Smooth muscle cell (in vitro differentiated cells): Measurements from ENCODE around the gene TTC32. TPM values are rescaled to one million over a fixed set of nuclear protein-coding genes. Genes with fewer than 3 reads are reported as not detected.

Experiments
- DNase-seq: peaks from one replicate; lab custom pipeline; 2025; ENCODE audit not compliant: unreplicated experiment; lab: John Stamatoyannopoulos, UW
- H2AFZ ChIP-seq: fragments of 200-600 bp; sonication (generic); 2 replicates; pipeline ENCODE4 v1.6.0; 2016; ENCODE audit warnings: antibody characterized with exemption, low read depth, mild to moderate bottlenecking
- H3F3A ChIP-seq: fragments of 200-600 bp; sonication (generic); 2 replicates; pipeline ENCODE4 v1.6.0; 2017; ENCODE audit warnings: antibody characterized with exemption, low read depth
- H3K27ac ChIP-seq: fragments of 200-600 bp; sonication (generic); 2 replicates; pipeline ENCODE4 v1.5.1; 2016; ENCODE audit warnings: low read depth, mild to moderate bottlenecking
- H3K27me3 ChIP-seq: fragments of 200-600 bp; sonication (generic); 2 replicates; pipeline ENCODE4 v1.6.1; 2016; ENCODE audit warnings: low read depth, mild to moderate bottlenecking
- H3K36me3 ChIP-seq: fragments of 200-600 bp; sonication (generic); 2 replicates; pipeline ENCODE4 v1.5.1; 2016; ENCODE audit warnings: low read depth
- H3K4me1 ChIP-seq: fragments of 200-600 bp; sonication (generic); 2 replicates; pipeline ENCODE4 v1.5.1; 2016; ENCODE audit warnings: low read depth
- H3K4me2 ChIP-seq: fragments of 200-600 bp; sonication (generic); 2 replicates; pipeline ENCODE4 v1.6.0; 2016; ENCODE audit warnings: mild to moderate bottlenecking
- H3K4me3 ChIP-seq: fragments of 200-600 bp; sonication (generic); 2 replicates; pipeline ENCODE4 v1.5.1; 2016; ENCODE audit warnings: mild to moderate bottlenecking
- H3K79me2 ChIP-seq: fragments of 200-600 bp; sonication (generic); 2 replicates; pipeline ENCODE4 v1.6.0; 2016; ENCODE audit warnings: low read depth, mild to moderate bottlenecking
- H3K9ac ChIP-seq: fragments of 200-600 bp; sonication (generic); 2 replicates; pipeline ENCODE4 v1.6.0; 2016; ENCODE audit warnings: low read depth
- H3K9me3 ChIP-seq: fragments of 200-600 bp; sonication (generic); replicated peaks from 2 replicates; pipeline ENCODE4 v1.5.1; 2016; ENCODE audit warnings: low read depth
- H4K20me1 ChIP-seq: fragments of 200-600 bp; sonication (generic); 2 replicates; pipeline ENCODE4 v1.6.0; 2016; ENCODE audit warnings: low read depth
- WGBS: methylation state at CpG from one replicate; pipeline ENCODE4 v1.1.7; 2016; ENCODE audit warnings: low lambda C conversion rate; 5-methylcytosine and 5-hydroxymethylcytosine counted together
- polyA plus RNA-seq: library from polyadenylated mRNA; unstranded; fragments of >200 nt; fragmentation: Nextera tagmentation; extraction: Ambion mirVana; gene quantifications from 2 replicates; pipeline ENCODE4 v1.2.1, GENCODE V29; 2016
- total RNA-seq: library from RNA; depleted of rRNA; stranded (reverse); fragments of >200 nt; gene quantifications from 2 replicates; pipeline ENCODE4 v1.2.3, GENCODE V29; 2014
- TF ChIP-seq, protein P1 (sequence below): fragments of 200-600 bp; sonication (generic); IDR thresholded peaks from 2 replicates; pipeline ENCODE4 v1.5.1; 2017; ENCODE audit warnings: borderline replicate concordance, mild to moderate bottlenecking, antibody characterized with exemption; ENCODE audit not compliant: insufficient read depth, poor library complexity, severe bottlenecking

The TTC32 gene
- total and polyA plus RNA-seq, 2 experiments from 2014 or later = 5.2 to 6.2 TPM

DNA sequence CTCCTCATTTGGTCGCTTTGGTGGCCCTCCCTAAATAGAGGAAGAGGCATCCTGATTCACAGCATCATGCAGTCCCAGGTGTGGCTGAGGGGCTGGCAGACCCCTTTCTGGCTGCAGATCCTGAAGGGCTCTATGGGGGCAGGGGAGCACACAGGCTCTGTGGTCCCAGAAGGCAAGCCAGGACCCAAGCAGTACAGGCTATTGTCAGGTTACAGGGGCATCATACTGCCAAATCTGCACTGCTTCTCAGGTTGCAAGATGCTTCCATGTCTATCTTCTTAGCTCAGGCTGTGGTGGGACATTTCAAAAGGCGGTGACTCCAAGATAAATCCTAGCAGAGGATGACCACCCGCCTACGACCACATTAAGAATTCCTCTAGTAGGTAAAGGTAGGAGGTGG lies 54.3 kb downstream of the TTC32 start:
- TF ChIP-seq, protein P1, sequence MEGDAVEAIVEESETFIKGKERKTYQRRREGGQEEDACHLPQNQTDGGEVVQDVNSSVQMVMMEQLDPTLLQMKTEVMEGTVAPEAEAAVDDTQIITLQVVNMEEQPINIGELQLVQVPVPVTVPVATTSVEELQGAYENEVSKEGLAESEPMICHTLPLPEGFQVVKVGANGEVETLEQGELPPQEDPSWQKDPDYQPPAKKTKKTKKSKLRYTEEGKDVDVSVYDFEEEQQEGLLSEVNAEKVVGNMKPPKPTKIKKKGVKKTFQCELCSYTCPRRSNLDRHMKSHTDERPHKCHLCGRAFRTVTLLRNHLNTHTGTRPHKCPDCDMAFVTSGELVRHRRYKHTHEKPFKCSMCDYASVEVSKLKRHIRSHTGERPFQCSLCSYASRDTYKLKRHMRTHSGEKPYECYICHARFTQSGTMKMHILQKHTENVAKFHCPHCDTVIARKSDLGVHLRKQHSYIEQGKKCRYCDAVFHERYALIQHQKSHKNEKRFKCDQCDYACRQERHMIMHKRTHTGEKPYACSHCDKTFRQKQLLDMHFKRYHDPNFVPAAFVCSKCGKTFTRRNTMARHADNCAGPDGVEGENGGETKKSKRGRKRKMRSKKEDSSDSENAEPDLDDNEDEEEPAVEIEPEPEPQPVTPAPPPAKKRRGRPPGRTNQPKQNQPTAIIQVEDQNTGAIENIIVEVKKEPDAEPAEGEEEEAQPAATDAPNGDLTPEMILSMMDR = no peak
- Histone ChIP-seq H2AFZ (no peak overlapping the region), H3K9me3 (no peaks in the 10 kb centered on the region), H3K4me3 (no peak overlapping the region), H3K27ac (no peak overlapping the region), H3K27me3 (peaks cover 3% of the 10 kb centered on the region), H3K79me2 (no peaks in the 10 kb centered on the region), H3K4me2 (no peak overlapping the region), H3K36me3 (no peaks in the 10 kb centered on the region), H4K20me1 (no peaks in the 10 kb centered on the region), H3K9ac (no peak overlapping the region), H3F3A (no peaks in the 10 kb centered on the region), H3K4me1 (no peaks in the 10 kb centered on the region)
- no peak for DNase-seq
- 93% methylated on average over 4 of the region's 4 CpGs for WGBS

Other genes starting within 250 kb of the TTC32 start
- 4.7 and 5.7 TPM in 2 replicates for gene WDR35, start 88.1 kb upstream of the TTC32 start, total RNA-seq
- 0.70 and 1.6 TPM in 2 replicates for gene WDR35, start 88.1 kb upstream of the TTC32 start, polyA plus RNA-seq
- 5.1 and 5.6 TPM in 2 replicates for gene MATN3, start 110.7 kb upstream of the TTC32 start, total RNA-seq
- 7.4 and 12.9 TPM in 2 replicates for gene MATN3, start 110.7 kb upstream of the TTC32 start, polyA plus RNA-seq
- gene LAPTM4A, start 149.6 kb upstream of the TTC32 start, total RNA-seq = 423 and 431 TPM in 2 replicates
- 466 and 476 TPM in 2 replicates for gene LAPTM4A, start 149.6 kb upstream of the TTC32 start, polyA plus RNA-seq